ENCODE results near the gene C7.

The C7 gene

DNA sequence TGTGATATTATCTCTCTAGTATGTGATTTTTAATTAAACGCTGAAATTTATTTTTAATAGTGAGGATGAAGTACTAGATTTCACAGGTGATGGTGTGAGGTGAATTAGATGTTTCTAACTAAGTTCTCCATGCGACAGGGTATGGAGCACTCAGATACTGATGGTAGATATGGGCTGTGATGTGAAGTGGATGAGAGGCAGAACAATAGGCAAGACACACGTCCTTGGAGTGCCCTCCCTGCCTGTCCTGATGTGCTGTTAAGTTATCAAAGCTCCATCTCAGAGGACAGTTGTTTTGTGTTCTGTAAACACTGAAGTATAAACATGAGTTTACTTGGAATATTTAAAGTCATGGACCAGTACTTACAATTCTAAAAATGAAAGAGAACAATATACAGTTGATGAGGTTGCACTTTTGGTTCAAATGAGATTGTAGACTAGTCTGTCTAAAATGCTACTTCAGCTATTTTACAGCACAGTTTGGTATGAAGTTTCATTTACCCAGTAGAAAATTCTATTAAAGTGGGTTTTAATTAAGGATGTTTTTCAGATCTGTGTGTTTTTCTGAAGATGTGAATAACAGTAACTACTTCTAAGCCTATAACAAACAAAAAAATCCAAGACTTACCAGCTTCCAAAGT, 64.2 kb downstream of the C7 start:
- no peak overlapping the region for H3K4me3 ChIP-seq (ENCODE audit: low read length)
- no peaks in the 10 kb centered on the region for H3K36me3 ChIP-seq (replicated peaks; ENCODE audit: low read depth, low read length)
- TF ChIP-seq EZH2phosphoT487 (IDR thresholded peaks at IDR 0.05; ENCODE audit: low read depth) (no peak), CTCF (IDR thresholded peaks at IDR 0.05; ENCODE audit: low read depth, low read length) (no peak)
- H2AFZ ChIP-seq (ENCODE audit: low read depth, low read length) = no peak overlapping the region
- H3K9ac ChIP-seq (ENCODE audit: low read length) = no peak overlapping the region
- no peaks in the 10 kb centered on the region for H3K4me1 ChIP-seq (ENCODE audit: low read length)
- H4K20me1 ChIP-seq (ENCODE audit: insufficient read depth, low read length) = no peaks in the 10 kb centered on the region
- H3K79me2 ChIP-seq (ENCODE audit: low read length) = no peaks in the 10 kb centered on the region
- no peak overlapping the region for H3K27ac ChIP-seq (ENCODE audit: low read length)
- no peak overlapping the region for H3K4me2 ChIP-seq (ENCODE audit: low read length)
- H3K9me3 ChIP-seq (ENCODE audit: insufficient read depth, low read length) = no peaks in the 10 kb centered on the region
- H3K27me3 ChIP-seq (ENCODE audit: low read depth, low read length) = no peaks in the 10 kb centered on the region

DNA sequence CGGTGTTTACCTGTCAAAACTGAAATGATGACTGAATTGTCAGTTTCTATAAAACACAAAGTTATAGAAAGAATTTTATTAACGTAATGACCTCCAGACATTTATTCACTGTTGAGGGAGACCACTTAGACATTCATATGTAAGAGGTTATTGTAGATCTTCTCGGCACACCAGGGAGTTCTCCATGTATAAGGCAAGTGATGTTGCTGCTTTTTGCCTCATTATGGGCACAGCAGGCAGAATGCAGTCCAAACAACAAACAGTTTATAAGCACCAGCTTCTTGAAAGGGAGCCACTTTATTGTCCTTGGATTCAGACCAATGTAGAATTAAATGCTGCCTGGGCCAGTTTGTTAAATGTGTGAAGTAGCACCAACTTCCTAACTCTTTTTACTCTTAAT, 66.7 kb downstream of the C7 start:
- H3K9ac ChIP-seq (ENCODE audit: low read length) = no peak overlapping the region
- TF ChIP-seq CTCF (IDR thresholded peaks at IDR 0.05; ENCODE audit: low read depth, low read length) (no peak), EZH2phosphoT487 (IDR thresholded peaks at IDR 0.05; ENCODE audit: low read depth) (no peak)
- H3K4me3 ChIP-seq (ENCODE audit: low read length) = no peak overlapping the region
- H3K4me1 ChIP-seq (ENCODE audit: low read length) = no peaks in the 10 kb centered on the region
- H3K79me2 ChIP-seq (ENCODE audit: low read length) = no peaks in the 10 kb centered on the region
- no peak overlapping the region for H3K27ac ChIP-seq (ENCODE audit: low read length)
- no peak overlapping the region for H3K4me2 ChIP-seq (ENCODE audit: low read length)
- no peaks in the 10 kb centered on the region for H4K20me1 ChIP-seq (ENCODE audit: insufficient read depth, low read length)
- no peak overlapping the region for H2AFZ ChIP-seq (ENCODE audit: low read depth, low read length)
- no peaks in the 10 kb centered on the region for H3K27me3 ChIP-seq (ENCODE audit: low read depth, low read length)
- no peaks in the 10 kb centered on the region for H3K9me3 ChIP-seq (ENCODE audit: insufficient read depth, low read length)
- no peaks in the 10 kb centered on the region for H3K36me3 ChIP-seq (replicated peaks; ENCODE audit: low read depth, low read length)

GRCh38 chr5:40976836-40977235, 67.5 kb downstream of the C7 start:
- Histone ChIP-seq H3K79me2 (ENCODE audit: low read length) (no peaks in the 10 kb centered on the region), H2AFZ (ENCODE audit: low read depth, low read length) (no peak overlapping the region), H3K27ac (ENCODE audit: low read length) (no peak overlapping the region), H3K9me3 (ENCODE audit: insufficient read depth, low read length) (no peaks in the 10 kb centered on the region), H4K20me1 (ENCODE audit: insufficient read depth, low read length) (no peaks in the 10 kb centered on the region), H3K4me2 (ENCODE audit: low read length) (no peak overlapping the region), H3K36me3 (replicated peaks; ENCODE audit: low read depth, low read length) (no peaks in the 10 kb centered on the region), H3K4me1 (ENCODE audit: low read length) (no peaks in the 10 kb centered on the region), H3K9ac (ENCODE audit: low read length) (no peak overlapping the region), H3K4me3 (ENCODE audit: low read length) (no peak overlapping the region), H3K27me3 (ENCODE audit: low read depth, low read length) (no peaks in the 10 kb centered on the region)
- TF ChIP-seq EZH2phosphoT487 (IDR thresholded peaks at IDR 0.05; ENCODE audit: low read depth) (no peak), CTCF (IDR thresholded peaks at IDR 0.05; ENCODE audit: low read depth, low read length) (no peak)

- Histone ChIP-seq H3K4me2 (ENCODE audit: low read length) (no peak overlapping the region), H3K9ac (ENCODE audit: low read length) (no peak overlapping the region), H4K20me1 (ENCODE audit: insufficient read depth, low read length) (no peaks in the 10 kb centered on the region), H3K79me2 (ENCODE audit: low read length) (no peaks in the 10 kb centered on the region), H3K27ac (ENCODE audit: low read length) (no peak overlapping the region), H3K4me3 (ENCODE audit: low read length) (no peak overlapping the region), H3K9me3 (ENCODE audit: insufficient read depth, low read length) (no peaks in the 10 kb centered on the region), H3K4me1 (ENCODE audit: low read length) (no peaks in the 10 kb centered on the region), H3K36me3 (replicated peaks; ENCODE audit: low read depth, low read length) (no peaks in the 10 kb centered on the region), H3K27me3 (ENCODE audit: low read depth, low read length) (no peaks in the 10 kb centered on the region), H2AFZ (ENCODE audit: low read depth, low read length) (no peak overlapping the region)
- TF ChIP-seq CTCF (IDR thresholded peaks at IDR 0.05; ENCODE audit: low read depth, low read length) (no peak), EZH2phosphoT487 (IDR thresholded peaks at IDR 0.05; ENCODE audit: low read depth) (no peak)
These were observed 72.1 kb downstream of the C7 start for GRCh38 chr5:40981420-40981819.
